PC-9 (cell line): ENCODE results near the gene ARHGAP32. TPM values are rescaled to one million over a fixed set of nuclear protein-coding genes. Genes with fewer than 3 reads are reported as not detected.

ENCODE experiments used
- BruUV-seq: library from RNA; stranded (reverse); fragments of 400-500 nt; replicated peaks from 2 replicates; lab custom pipeline; 2021; lab: Mats Ljungman, UMichigan
- CTCF ChIA-PET: fragments of 300-600 bp; sonication (Branson Sonifier 250); formaldehyde crosslinking; loops from one replicate; lab custom pipeline; 2022; ENCODE audit warnings: antibody characterized with exemption; lab: Charles Lee
- POLR2A ChIA-PET: fragments of 300-600 bp; sonication (Branson Sonifier 250); formaldehyde crosslinking; loops from one replicate; lab custom pipeline; 2022; ENCODE audit warnings: antibody characterized with exemption; ENCODE audit not compliant: unreplicated experiment; lab: Charles Lee
- DNase-seq, 2 experiments: peaks; one replicate each; pipeline versions ENCODE4 v3.0.0 to v3.0.0-alpha.2; 2015 to 2022; ENCODE audit warnings: mixed read lengths in 1 of 2
- H2AFZ ChIP-seq: fragments of 200-600 bp; sonication (generic); 2 replicates; pipeline ENCODE4 v1.8.1; 2017; ENCODE audit warnings: antibody characterized with exemption
- H3F3A ChIP-seq: fragments of 200-600 bp; sonication (generic); 2 replicates; pipeline ENCODE4 v1.8.1; 2017; ENCODE audit warnings: antibody characterized with exemption, mild to moderate bottlenecking, low read depth; ENCODE audit not compliant: insufficient read depth
- H3K27ac ChIP-seq: fragments of 200-600 bp; sonication (generic); 2 replicates; pipeline ENCODE4 v1.6.1; 2016; ENCODE audit warnings: mixed run types
- H3K27me3 ChIP-seq: fragments of 200-600 bp; sonication (generic); 2 replicates; pipeline ENCODE4 v1.6.1; 2016; ENCODE audit warnings: low read depth, mixed run types; ENCODE audit not compliant: insufficient read depth
- H3K36me3 ChIP-seq: fragments of 200-600 bp; sonication (generic); 2 replicates; pipeline ENCODE4 v1.6.1; 2016; ENCODE audit warnings: low read depth, mixed run types
- H3K4me1 ChIP-seq: fragments of 200-600 bp; sonication (generic); replicated peaks from 2 replicates; pipeline ENCODE4 v1.6.1; 2016; ENCODE audit warnings: mixed run types; ENCODE audit not compliant: insufficient read depth
- H3K4me2 ChIP-seq: fragments of 200-600 bp; sonication (generic); 2 replicates; pipeline ENCODE4 v1.6.1; 2017; ENCODE audit warnings: mixed run types
- H3K4me3 ChIP-seq: fragments of 200-600 bp; sonication (generic); 2 replicates; pipeline ENCODE4 v1.6.1; 2016; ENCODE audit warnings: mixed run types
- H3K79me2 ChIP-seq: fragments of 200-600 bp; sonication (generic); 2 replicates; pipeline ENCODE4 v1.6.1; 2017; ENCODE audit warnings: low read depth, mixed run types
- H3K9me2 ChIP-seq: fragments of 200-600 bp; sonication (generic); 2 replicates; pipeline ENCODE4 v1.8.1; 2017; ENCODE audit warnings: mild to moderate bottlenecking; ENCODE audit not compliant: insufficient read depth
- H3K9me3 ChIP-seq: fragments of 200-600 bp; sonication (generic); 2 replicates; pipeline ENCODE4 v1.8.1; 2016; ENCODE audit warnings: low read depth; ENCODE audit not compliant: insufficient read depth
- H4K20me1 ChIP-seq: fragments of 200-600 bp; sonication (generic); 2 replicates; pipeline ENCODE4 v1.8.1; 2017; ENCODE audit not compliant: insufficient read depth
- EZH2 ChIP-seq: fragments of 200-600 bp; sonication (generic); IDR thresholded peaks from 2 replicates; pipeline ENCODE4 v1.8.0; 2017; ENCODE audit warnings: antibody characterized with exemption, low read depth
- intact Hi-C: fragments of 100-400 bp; cut with micrococcal nuclease; formaldehyde crosslinking; loops from one replicate; pipeline ENCODE4 v1.10.0; 2022; ENCODE audit not compliant: unreplicated experiment
- total RNA-seq: library from RNA; stranded (reverse); gene quantifications from 2 replicates; pipeline ENCODE4 v1.2.3, GENCODE V29; 2021
- TF ChIP-seq, protein P1 (sequence below): fragments of 200-600 bp; sonication (generic); conservative IDR thresholded peaks from 2 replicates; pipeline ENCODE4 v1.6.1; 2017; ENCODE audit warnings: mixed run types, antibody characterized with exemption, mild to moderate bottlenecking, moderate library complexity

The ARHGAP32 gene
- total RNA-seq, 1 experiment from 2014 or later, result 35.1 TPM

- H3K4me3 ChIP-seq, result no peak overlapping the region
- TF ChIP-seq, protein P1, sequence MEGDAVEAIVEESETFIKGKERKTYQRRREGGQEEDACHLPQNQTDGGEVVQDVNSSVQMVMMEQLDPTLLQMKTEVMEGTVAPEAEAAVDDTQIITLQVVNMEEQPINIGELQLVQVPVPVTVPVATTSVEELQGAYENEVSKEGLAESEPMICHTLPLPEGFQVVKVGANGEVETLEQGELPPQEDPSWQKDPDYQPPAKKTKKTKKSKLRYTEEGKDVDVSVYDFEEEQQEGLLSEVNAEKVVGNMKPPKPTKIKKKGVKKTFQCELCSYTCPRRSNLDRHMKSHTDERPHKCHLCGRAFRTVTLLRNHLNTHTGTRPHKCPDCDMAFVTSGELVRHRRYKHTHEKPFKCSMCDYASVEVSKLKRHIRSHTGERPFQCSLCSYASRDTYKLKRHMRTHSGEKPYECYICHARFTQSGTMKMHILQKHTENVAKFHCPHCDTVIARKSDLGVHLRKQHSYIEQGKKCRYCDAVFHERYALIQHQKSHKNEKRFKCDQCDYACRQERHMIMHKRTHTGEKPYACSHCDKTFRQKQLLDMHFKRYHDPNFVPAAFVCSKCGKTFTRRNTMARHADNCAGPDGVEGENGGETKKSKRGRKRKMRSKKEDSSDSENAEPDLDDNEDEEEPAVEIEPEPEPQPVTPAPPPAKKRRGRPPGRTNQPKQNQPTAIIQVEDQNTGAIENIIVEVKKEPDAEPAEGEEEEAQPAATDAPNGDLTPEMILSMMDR, result no peak
- no peak for TF ChIP-seq EZH2
- no peaks in the 10 kb centered on the region for H3K9me3 ChIP-seq
- H3K79me2 ChIP-seq, result no peaks in the 10 kb centered on the region
- H3F3A ChIP-seq, result no peaks in the 10 kb centered on the region
- no peaks in the 10 kb centered on the region for H3K9me2 ChIP-seq
- intact Hi-C loops, result loop anchor here (10.0 kb wide), 1 partner anchor 354 kb away; no protein-coding TSS in a partner anchor
- no peak for DNase-seq
- H3K36me3 ChIP-seq, result peaks cover 42% of the 10 kb centered on the region
- H3K27me3 ChIP-seq, result no peaks in the 10 kb centered on the region
- no peak overlapping the region for H3K27ac ChIP-seq
- ChIA-PET CTCF (no interaction called here), POLR2A (no interaction called here)
- H4K20me1 ChIP-seq, result no peaks in the 10 kb centered on the region
- no peak overlapping the region for H3K4me2 ChIP-seq
- BruUV-seq, result no TSS peak
- no peaks in the 10 kb centered on the region for H3K4me1 ChIP-seq
- no peak overlapping the region for H2AFZ ChIP-seq
Observed at GRCh38 chr11:128981254-128981653, 210.9 kb downstream of the ARHGAP32 start.

GRCh38 chr11:128970598-128971190 is 221.4 kb downstream of the ARHGAP32 start:
- H2AFZ ChIP-seq, result no peak overlapping the region
- H3K9me2 ChIP-seq, result no peaks in the 10 kb centered on the region
- no peak for TF ChIP-seq EZH2
- TF ChIP-seq, protein P1, result no peak
- H3K4me3 ChIP-seq, result no peak overlapping the region
- no peaks in the 10 kb centered on the region for H3K79me2 ChIP-seq
- POLR2A ChIA-PET, result no interaction called here
- no peaks in the 10 kb centered on the region for H3F3A ChIP-seq
- no peaks in the 10 kb centered on the region for H3K9me3 ChIP-seq
- intact Hi-C loops, result no loop called here
- peaks cover 30% of the 10 kb centered on the region for H3K36me3 ChIP-seq
- no peak overlapping the region for H3K27ac ChIP-seq
- no peaks in the 10 kb centered on the region for H3K4me1 ChIP-seq
- CTCF ChIA-PET, result no interaction called here
- no peak for DNase-seq
- no peak overlapping the region for H3K4me2 ChIP-seq
- no peaks in the 10 kb centered on the region for H4K20me1 ChIP-seq
- BruUV-seq, result no TSS peak
- no peaks in the 10 kb centered on the region for H3K27me3 ChIP-seq

DNA sequence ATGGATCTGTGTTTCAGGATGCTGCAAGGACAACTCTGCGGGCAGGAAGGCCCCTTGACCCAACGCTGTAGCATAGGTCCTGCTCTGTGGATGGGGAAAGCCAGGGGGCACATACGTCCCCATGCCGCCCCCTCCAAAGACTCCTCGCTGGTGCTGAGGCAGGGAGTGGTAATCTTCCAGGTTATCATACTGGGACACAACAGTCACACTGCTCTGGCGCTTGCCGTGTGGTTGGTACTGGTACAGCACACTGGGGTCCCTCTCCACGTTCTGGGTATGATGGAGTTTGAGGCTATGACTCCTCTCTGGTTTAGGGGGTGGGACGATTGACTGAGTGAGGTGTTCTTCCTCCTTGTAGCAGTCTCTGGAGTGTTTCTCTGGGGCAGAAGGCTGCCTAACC is 223.2 kb downstream of the ARHGAP32 start:
- Histone ChIP-seq H3K4me3 (no peak overlapping the region), H4K20me1 (no peaks in the 10 kb centered on the region), H2AFZ (no peak overlapping the region), H3K79me2 (no peaks in the 10 kb centered on the region), H3K36me3 (peaks cover 18% of the 10 kb centered on the region), H3K27ac (no peak overlapping the region), H3K4me1 (no peaks in the 10 kb centered on the region), H3K27me3 (no peaks in the 10 kb centered on the region), H3K9me2 (no peaks in the 10 kb centered on the region), H3K4me2 (no peak overlapping the region), H3F3A (no peaks in the 10 kb centered on the region), H3K9me3 (no peaks in the 10 kb centered on the region)
- TF ChIP-seq, protein P1, result no peak
- TF ChIP-seq EZH2, result no peak
- ChIA-PET POLR2A (no interaction called here), CTCF (no interaction called here)
- no TSS peak for BruUV-seq
- intact Hi-C loops, result no loop called here
- no peak for DNase-seq
